Neural cell (in vitro differentiated cells): ENCODE results near the gene ADRA2A. TPM values are rescaled to one million over a fixed set of nuclear protein-coding genes. Genes with fewer than 3 reads are reported as not detected.

Experiments
- H2AFZ ChIP-seq: fragments of 200-600, 300-800 bp; sonication (generic), shearing (Covaris generic); 2 replicates; pipeline ENCODE4 v1.6.0; 2014; ENCODE audit warnings: low read depth, mild to moderate bottlenecking, antibody characterized with exemption, low read length, moderate library complexity
- H3F3A ChIP-seq: fragments of 200-600 bp; shearing (Covaris generic); 2 replicates; pipeline ENCODE4 v1.6.1; 2016; ENCODE audit warnings: mild to moderate bottlenecking, moderate library complexity, mixed read lengths, antibody characterized with exemption, low read length; ENCODE audit not compliant: insufficient read depth, poor library complexity, severe bottlenecking
- H3K27ac ChIP-seq: fragments of 200-600, 300-800 bp; sonication (generic), shearing (Covaris generic); 2 replicates; pipeline ENCODE4 v1.5.1; 2014; ENCODE audit warnings: mild to moderate bottlenecking, low read length, moderate library complexity
- H3K27me3 ChIP-seq: fragments of 300-800, 200-600 bp; sonication (generic), shearing (Covaris generic); 2 replicates; pipeline ENCODE4 v1.6.0; 2014; ENCODE audit warnings: mild to moderate bottlenecking, low read depth, low read length, moderate library complexity; ENCODE audit not compliant: insufficient read depth
- H3K36me3 ChIP-seq: fragments of 300-800, 200-600 bp; sonication (generic), shearing (Covaris generic); 2 replicates; pipeline ENCODE4 v1.5.1; 2014; ENCODE audit warnings: mild to moderate bottlenecking, antibody characterized with exemption, low read length, moderate library complexity; ENCODE audit not compliant: insufficient read depth
- H3K4me2 ChIP-seq: fragments of 300-800, 200-600 bp; sonication (generic), shearing (Covaris generic); 2 replicates; pipeline ENCODE4 v1.6.0; 2014; ENCODE audit warnings: mild to moderate bottlenecking, low read length
- H3K4me3 ChIP-seq: fragments of 300-800, 200-600 bp; sonication (generic), shearing (Covaris generic); 2 replicates; pipeline ENCODE4 v1.5.1; 2014; ENCODE audit warnings: mild to moderate bottlenecking, low read length, moderate library complexity
- H3K79me2 ChIP-seq: fragments of 200-600 bp; shearing (Covaris generic); replicated peaks from 2 replicates; pipeline ENCODE4 v1.6.0; 2014; ENCODE audit warnings: mild to moderate bottlenecking, low read length, moderate library complexity; ENCODE audit not compliant: insufficient read depth
- H3K9ac ChIP-seq: fragments of 300-800, 200-600 bp; sonication (generic), shearing (Covaris generic); 2 replicates; pipeline ENCODE4 v1.6.1; 2016; ENCODE audit warnings: mild to moderate bottlenecking, low read length, mixed read lengths
- H3K9me2 ChIP-seq: fragments of 200-600 bp; shearing (Covaris generic); 2 replicates; pipeline ENCODE4 v1.6.1; 2016; ENCODE audit warnings: mild to moderate bottlenecking, low read length, mixed read lengths; ENCODE audit not compliant: insufficient read depth
- H3K9me3 ChIP-seq: fragments of 200-600, 300-800 bp; sonication (generic), shearing (Covaris generic); 2 replicates; pipeline ENCODE4 v1.6.1; 2016; ENCODE audit warnings: mild to moderate bottlenecking, mixed run types, low read length, moderate library complexity, mixed read lengths
- H4K20me1 ChIP-seq: fragments of 200-600 bp; shearing (Covaris generic); 2 replicates; pipeline ENCODE4 v1.6.1; 2016; ENCODE audit warnings: mild to moderate bottlenecking, mixed run types; ENCODE audit not compliant: insufficient read depth
- CTCF ChIP-seq: fragments of 450-650 bp; IDR thresholded peaks from 2 replicates; pipeline ENCODE4 v1.5.1; 2014; ENCODE audit warnings: antibody characterized with exemption, mild to moderate bottlenecking, moderate library complexity; ENCODE audit not compliant: poor library complexity, severe bottlenecking
- EP300 ChIP-seq: fragments of 450-650 bp; conservative IDR thresholded peaks from 2 replicates; pipeline ENCODE4 v1.6.1; 2014; ENCODE audit warnings: antibody characterized with exemption, mild to moderate bottlenecking, moderate library complexity; ENCODE audit not compliant: poor library complexity, severe bottlenecking
- EZH2 ChIP-seq: fragments of 200-600, 300-800 bp; shearing (Covaris generic), sonication (generic); IDR thresholded peaks from 2 replicates; pipeline ENCODE4 v1.6.1; 2014; ENCODE audit warnings: antibody characterized with exemption, low read length, borderline replicate concordance, mild to moderate bottlenecking; ENCODE audit not compliant: insufficient read depth, poor library complexity, severe bottlenecking
- MXI1 ChIP-seq: fragments of 450-650 bp; conservative IDR thresholded peaks from 2 replicates; pipeline ENCODE4 v1.6.1; 2014; ENCODE audit warnings: antibody characterized with exemption, mild to moderate bottlenecking; ENCODE audit not compliant: poor library complexity, severe bottlenecking
- POLR2AphosphoS5 ChIP-seq: IDR thresholded peaks from 2 replicates; pipeline ENCODE4 v1.6.1; 2012
- RAD21 ChIP-seq: fragments of 450-650 bp; conservative IDR thresholded peaks from 2 replicates; pipeline ENCODE4 v1.6.1; 2014; ENCODE audit warnings: antibody characterized with exemption, mild to moderate bottlenecking, moderate library complexity
- REST ChIP-seq: IDR thresholded peaks from 2 replicates; pipeline ENCODE4 v1.6.1; 2012; ENCODE audit warnings: borderline replicate concordance
- SMC3 ChIP-seq: fragments of 450-650 bp; conservative IDR thresholded peaks from 2 replicates; pipeline ENCODE4 v1.6.1; 2014; ENCODE audit warnings: antibody characterized with exemption, mild to moderate bottlenecking, moderate library complexity; ENCODE audit not compliant: poor library complexity
- TAF1 ChIP-seq: IDR thresholded peaks from 2 replicates; pipeline ENCODE4 v1.6.1; 2012; ENCODE audit warnings: low read depth
- polyA plus RNA-seq: library from polyadenylated mRNA; depleted of rRNA; stranded (reverse); fragments of >200 nt; gene quantifications from 2 replicates; pipeline ENCODE4 v1.2.3, GENCODE V29; 2014

Gene ADRA2A
- polyA plus RNA-seq, 1 donor from 2014 or later, result 2.5 TPM

- no peaks in the 10 kb centered on the region for H3K9me2 ChIP-seq
- no peak overlapping the region for H3K27ac ChIP-seq
- H3K9ac ChIP-seq, result no peak overlapping the region
- TF ChIP-seq RAD21, result no peak
- H2AFZ ChIP-seq, result no peak overlapping the region
- no peaks in the 10 kb centered on the region for H4K20me1 ChIP-seq
- no peaks in the 10 kb centered on the region for H3K79me2 ChIP-seq
- H3F3A ChIP-seq, result no peaks in the 10 kb centered on the region
- H3K9me3 ChIP-seq, result no peaks in the 10 kb centered on the region
- H3K36me3 ChIP-seq, result no peaks in the 10 kb centered on the region
- no peaks in the 10 kb centered on the region for H3K27me3 ChIP-seq
- H3K4me2 ChIP-seq, result no peak overlapping the region
- H3K4me3 ChIP-seq, result no peak overlapping the region
Observed at GRCh38 chr10:111107023-111107422, 30.2 kb downstream of the ADRA2A start.

- Histone ChIP-seq H3K79me2 (no peaks in the 10 kb centered on the region), H3F3A (no peaks in the 10 kb centered on the region), H3K4me3 (no peak overlapping the region), H3K9ac (no peak overlapping the region), H3K36me3 (no peaks in the 10 kb centered on the region), H3K27me3 (no peaks in the 10 kb centered on the region), H3K9me3 (no peaks in the 10 kb centered on the region), H4K20me1 (no peaks in the 10 kb centered on the region), H3K27ac (no peak overlapping the region), H3K4me2 (no peak overlapping the region), H3K9me2 (no peaks in the 10 kb centered on the region), H2AFZ (no peak overlapping the region)
- TF ChIP-seq POLR2AphosphoS5 (no peak), EP300 (no peak), CTCF (no peak), SMC3 (no peak), TAF1 (no peak), RAD21 (no peak), MXI1 (no peak), REST (no peak)
Observed at GRCh38 chr10:111107846-111108245, 31.0 kb downstream of the ADRA2A start.

- H2AFZ ChIP-seq, result no peak overlapping the region
- H3K79me2 ChIP-seq, result no peaks in the 10 kb centered on the region
- no peak overlapping the region for H3K4me2 ChIP-seq
- no peak overlapping the region for H3K27ac ChIP-seq
- no peak overlapping the region for H3K9ac ChIP-seq
- TF ChIP-seq EP300 (no peak), REST (no peak), POLR2AphosphoS5 (no peak), TAF1 (no peak), EZH2 (no peak), RAD21 (no peak), SMC3 (no peak), MXI1 (no peak), CTCF (no peak)
- no peaks in the 10 kb centered on the region for H3K36me3 ChIP-seq
- no peak overlapping the region for H3K4me3 ChIP-seq
- no peaks in the 10 kb centered on the region for H3K9me2 ChIP-seq
- no peaks in the 10 kb centered on the region for H3K27me3 ChIP-seq
- no peaks in the 10 kb centered on the region for H3K9me3 ChIP-seq
- no peaks in the 10 kb centered on the region for H4K20me1 ChIP-seq
- no peaks in the 10 kb centered on the region for H3F3A ChIP-seq
Observed at GRCh38 chr10:111108441-111108840, 31.6 kb downstream of the ADRA2A start.
